HCT116 (cell line): Measurements from ENCODE around the gene IFIH1.

Experiments
- CTCF ChIP-seq, 3 experiments: fragments of 200-600 bp in 1 of 3; sonication (generic) in 1 of 3; IDR thresholded peaks in 2 of 3; conservative IDR thresholded peaks in 1 of 3; 2 replicates each; pipeline ENCODE4 v1.5.1; 2012 to 2017; ENCODE audit warnings: low read depth in 2 of 3, low read length in 2 of 3, antibody characterized with exemption in 1 of 3, borderline replicate concordance in 1 of 3, control low read depth in 1 of 3, mild to moderate bottlenecking in 1 of 3, mixed read lengths in 1 of 3, mixed run types in 1 of 3, moderate library complexity in 1 of 3; ENCODE audit not compliant: insufficient read depth in 1 of 3
- POLR2AphosphoS5 ChIP-seq: IDR thresholded peaks from 2 replicates; pipeline ENCODE4 v1.6.1; 2011; ENCODE audit warnings: mild to moderate bottlenecking, low read depth, low read length, moderate library complexity
- RAD21 ChIP-seq: IDR thresholded peaks from 2 replicates; pipeline ENCODE4 v1.6.1; 2012; ENCODE audit warnings: low read depth, mild to moderate bottlenecking
- YY1 ChIP-seq: IDR thresholded peaks from 2 replicates; pipeline ENCODE4 v1.6.1; 2011; ENCODE audit warnings: low read length, low read depth, moderate library complexity, mild to moderate bottlenecking; ENCODE audit not compliant: insufficient replicate concordance; ENCODE audit errors: extremely low read depth

- TF ChIP-seq POLR2AphosphoS5 (no peak), CTCF (IDR thresholded peaks at IDR 0.05 in 2 of 3, conservative IDR thresholded peaks at IDR 0.05 in 1 of 3; ENCODE audit: borderline replicate concordance in 1 of 3, insufficient read depth in 1 of 3, low read depth in 2 of 3, low read length in 2 of 3) (no peak), YY1 (no peak), RAD21 (no peak)
These were observed 16.6 kb downstream of the IFIH1 start for GRCh38 chr2:162301877-162302276.
